Transverse colon (tissue), 4 donors: ENCODE results near the gene MRNIP. TPM values are rescaled to one million over a fixed set of nuclear protein-coding genes. Genes with fewer than 3 reads are reported as not detected.

Experiments used
- DNase-seq: peaks from one replicate; pipeline ENCODE4 v3.0.0-alpha.2; 2019
- H3K27ac ChIP-seq, 4 donors: fragments of 200-600 bp; sonication (generic); 2 replicates each; pipeline ENCODE4 v1.5.1; 2016 to 2018; ENCODE audit warnings: inconsistent platforms in 4 of 4
- H3K27me3 ChIP-seq: fragments of 200-600 bp; sonication (generic); 2 replicates; pipeline ENCODE4 v1.5.1; 2017; ENCODE audit warnings: inconsistent platforms
- H3K36me3 ChIP-seq, 4 donors: fragments of 200-600 bp; sonication (generic); 2 replicates each; pipeline ENCODE4 v1.5.1; 2017 to 2019; ENCODE audit warnings: inconsistent platforms in 4 of 4
- H3K4me1 ChIP-seq, 4 donors: fragments of 200-600 bp; sonication (generic); 2 replicates each; pipeline ENCODE4 v1.5.1; 2017 to 2020; ENCODE audit warnings: inconsistent platforms in 4 of 4
- H3K4me3 ChIP-seq, 4 donors: fragments of 200-600 bp; sonication (generic); 1 replicate in 1 of 4; 2 replicates in 3 of 4; pipeline versions ENCODE4 v1.5.1 to v1.6.1; 2017 to 2019; ENCODE audit warnings: inconsistent platforms in 4 of 4
- H3K9me3 ChIP-seq, 2 donors: fragments of 200-600 bp; sonication (generic); 2 replicates each; pipeline ENCODE4 v1.5.1; 2017 to 2019; ENCODE audit warnings: inconsistent platforms in 2 of 2
- EP300 ChIP-seq: sonication (generic); formaldehyde crosslinking; IDR thresholded peaks from one replicate; pipeline ENCODE4 v1.6.1; 2017; ENCODE audit warnings: antibody characterized with exemption, low read depth
- POLR2A ChIP-seq: fragments of 450-650 bp; IDR thresholded peaks from one replicate; pipeline ENCODE4 v1.6.1; 2016; ENCODE audit warnings: antibody characterized with exemption, mild to moderate bottlenecking, moderate library complexity
- POLR2AphosphoS5 ChIP-seq, 3 donors: sonication (generic); formaldehyde crosslinking; IDR thresholded peaks; one replicate each; pipeline ENCODE4 v1.6.1; 2016; ENCODE audit warnings: antibody characterized with exemption in 3 of 3
- WGBS, 2 donors: methylation state at CpG; one replicate each; pipeline ENCODE4 v1.1.5; 2018; ENCODE audit warnings: low coverage in 1 of 2; 5-methylcytosine and 5-hydroxymethylcytosine counted together
- in situ Hi-C, 4 donors: fragments of 200-750 bp; cut with MboI; loops; one replicate each; pipeline versions ENCODE4 v1.15.0 to v1.15.1; 2017; ENCODE audit warnings: low sequenced_read_pairs in 3 of 4, low pct_ligation_motif_present in 1 of 4, low pct_unique_long_range_greater_than_20kb in 1 of 4
- intact Hi-C: fragments of 100-400 bp; cut with DNase I; formaldehyde crosslinking; loops from one replicate; pipeline ENCODE4 v1.15.1; 2023; ENCODE audit warnings: low total_unique reads
- total RNA-seq, 4 donors: library from RNA; depleted of rRNA; stranded (reverse); fragments of >200 nt; gene quantifications; one replicate each; pipeline ENCODE4 v1.1.0, GENCODE V29; 2016
- TF ChIP-seq, protein P1 (sequence below), 5 experiments: fragments of 200-600 bp in 3 of 5; fragments of 450-650 bp in 2 of 5; sonication (generic) in 3 of 5; IDR thresholded peaks; 1 replicate in 2 of 5; 2 replicates in 3 of 5; pipeline ENCODE4 v1.5.1; 2016 to 2017; ENCODE audit warnings: antibody characterized with exemption in 5 of 5, inconsistent platforms in 3 of 5, mild to moderate bottlenecking in 2 of 5, moderate library complexity in 1 of 5

MRNIP gene
- total RNA-seq, 4 donors from 2014 or later: 24.7 to 124 (median 42.9) TPM

DNA sequence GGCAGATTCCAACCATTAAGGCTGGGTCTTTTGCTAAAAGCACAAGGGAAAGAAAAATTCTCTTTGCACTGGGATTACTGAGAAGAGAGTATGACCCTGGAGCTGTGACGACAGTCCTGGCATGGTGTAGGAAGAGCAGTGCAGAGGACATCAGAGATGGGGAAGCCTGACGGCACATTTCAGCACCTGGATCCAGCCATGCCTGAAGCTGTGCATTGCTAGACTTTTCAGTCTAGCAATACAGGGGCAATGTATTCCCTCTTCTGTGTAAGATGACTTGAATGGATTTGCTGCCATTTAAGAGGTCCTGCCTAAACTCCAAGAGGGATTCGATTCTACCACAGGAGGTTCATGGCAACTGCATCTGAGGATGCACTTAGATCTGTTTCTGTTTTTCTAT, 12.3 kb upstream of the MRNIP start:
- no peaks in the 10 kb centered on the region for H3K27me3 ChIP-seq
- no peak for TF ChIP-seq POLR2A
- no peaks in the 10 kb centered on the region for H3K9me3 ChIP-seq
- H3K27ac ChIP-seq: no peak overlapping the region
- peaks cover 0 to 2% (median 1%) of the 10 kb centered on the region in 4 donors for H3K4me1 ChIP-seq
- peaks cover 0 to 34% (median 6%) of the 10 kb centered on the region in 4 donors for H3K36me3 ChIP-seq
- intact Hi-C loops: no loop called here
- H3K4me3 ChIP-seq: no peak overlapping the region
- no peak for DNase-seq
- in situ Hi-C loops: no loop called here
- WGBS, 2 donors: 96 to 100% methylated on average over 1 to 3 of the region's 3 CpGs

DNA sequence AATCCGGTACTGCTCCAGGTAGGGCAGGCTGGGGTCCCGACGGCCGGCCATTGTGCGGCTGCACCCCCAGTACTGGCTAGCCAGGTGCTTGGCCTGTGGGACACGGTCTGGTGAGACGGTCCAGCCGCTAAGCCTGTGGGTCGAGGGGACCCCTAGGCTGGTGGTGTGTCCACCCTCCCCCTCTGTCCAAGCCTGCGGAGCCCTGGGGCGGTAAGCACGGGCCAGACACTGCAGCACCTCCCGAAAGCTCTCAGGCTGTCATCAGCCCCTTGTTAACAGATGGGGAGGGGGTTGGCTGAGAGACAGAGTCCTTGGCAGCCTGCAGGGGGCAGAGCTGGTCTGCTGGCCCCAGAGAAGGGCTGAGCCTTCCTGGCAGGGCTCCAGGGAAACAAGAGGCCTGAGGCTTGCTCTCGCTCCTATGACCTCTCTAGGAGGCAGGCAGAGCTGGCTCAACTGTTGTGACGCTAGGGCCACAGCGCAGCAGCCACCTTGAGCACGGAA, 11.8 kb upstream of the MRNIP start:
- Histone ChIP-seq H3K36me3 (peaks cover 0 to 31% (median 6%) of the 10 kb centered on the region in 4 donors), H3K9me3 (no peaks in the 10 kb centered on the region), H3K27me3 (no peaks in the 10 kb centered on the region), H3K4me3 (no peak overlapping the region), H3K4me1 (peaks cover 0 to 5% (median 2%) of the 10 kb centered on the region in 4 donors), H3K27ac (no peak overlapping the region)
- intact Hi-C loops (no loop called here), in situ Hi-C loops (no loop called here)
- WGBS, 2 donors: 92% methylated on average over 15 of the region's 17 CpGs; no CpG with 5 or more reads in 1 of the 2 donors
- TF ChIP-seq, protein P1, sequence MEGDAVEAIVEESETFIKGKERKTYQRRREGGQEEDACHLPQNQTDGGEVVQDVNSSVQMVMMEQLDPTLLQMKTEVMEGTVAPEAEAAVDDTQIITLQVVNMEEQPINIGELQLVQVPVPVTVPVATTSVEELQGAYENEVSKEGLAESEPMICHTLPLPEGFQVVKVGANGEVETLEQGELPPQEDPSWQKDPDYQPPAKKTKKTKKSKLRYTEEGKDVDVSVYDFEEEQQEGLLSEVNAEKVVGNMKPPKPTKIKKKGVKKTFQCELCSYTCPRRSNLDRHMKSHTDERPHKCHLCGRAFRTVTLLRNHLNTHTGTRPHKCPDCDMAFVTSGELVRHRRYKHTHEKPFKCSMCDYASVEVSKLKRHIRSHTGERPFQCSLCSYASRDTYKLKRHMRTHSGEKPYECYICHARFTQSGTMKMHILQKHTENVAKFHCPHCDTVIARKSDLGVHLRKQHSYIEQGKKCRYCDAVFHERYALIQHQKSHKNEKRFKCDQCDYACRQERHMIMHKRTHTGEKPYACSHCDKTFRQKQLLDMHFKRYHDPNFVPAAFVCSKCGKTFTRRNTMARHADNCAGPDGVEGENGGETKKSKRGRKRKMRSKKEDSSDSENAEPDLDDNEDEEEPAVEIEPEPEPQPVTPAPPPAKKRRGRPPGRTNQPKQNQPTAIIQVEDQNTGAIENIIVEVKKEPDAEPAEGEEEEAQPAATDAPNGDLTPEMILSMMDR (IDR thresholded peaks at IDR 0.05): peak in 2 of 5 experiments; percentile 28 to 34
- TF ChIP-seq POLR2AphosphoS5 (IDR thresholded peaks at IDR 0.05): no peak
- no peak for TF ChIP-seq POLR2A
- DNase-seq: no peak

DNA sequence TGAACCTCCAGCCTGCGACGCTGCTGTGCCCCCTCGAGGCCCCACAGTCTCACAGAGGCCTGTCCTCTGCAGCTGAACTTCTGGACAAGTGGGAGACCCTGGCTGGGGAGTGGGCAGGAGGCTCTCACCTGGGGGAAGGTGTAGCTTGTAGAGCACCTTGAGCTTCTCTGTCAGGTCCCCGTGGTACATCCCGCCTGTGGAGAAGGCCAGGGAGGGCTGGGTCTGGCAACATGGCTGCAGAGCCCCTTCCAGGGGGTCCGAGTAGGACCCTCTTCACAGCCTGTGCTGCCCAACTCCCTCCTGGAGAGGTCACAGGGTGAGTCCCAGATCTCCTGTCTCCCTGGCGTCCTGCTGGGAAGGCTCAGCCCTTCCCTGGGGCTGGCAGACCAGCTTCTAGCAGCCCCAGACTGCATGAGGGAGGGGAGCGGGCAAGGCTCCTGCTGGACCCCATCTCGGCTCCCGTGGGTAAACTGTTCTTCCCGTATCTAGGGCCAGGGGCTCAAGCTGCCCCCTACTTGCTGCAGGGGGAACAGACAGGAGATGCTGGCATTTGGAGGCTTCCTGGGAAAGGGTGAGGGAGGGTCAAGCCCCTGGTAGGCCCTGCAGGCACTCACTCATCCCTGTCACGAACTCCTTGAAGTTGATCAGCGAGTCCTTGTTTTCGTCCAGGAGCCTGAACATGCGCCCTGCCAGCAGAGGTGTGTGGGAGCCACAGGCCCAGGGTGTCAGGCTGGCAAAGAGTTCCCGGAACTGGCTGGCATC, 11.2 kb upstream of the MRNIP start:
- 91% methylated on average over 15 of the region's 16 CpGs; no CpG with 5 or more reads in 1 of the 2 donors for WGBS, 2 donors
- Histone ChIP-seq H3K27ac (no peak overlapping the region), H3K27me3 (no peaks in the 10 kb centered on the region), H3K4me1 (peaks cover 0 to 5% (median 2%) of the 10 kb centered on the region in 4 donors), H3K4me3 (no peak overlapping the region), H3K36me3 (peaks cover 0 to 31% (median 8%) of the 10 kb centered on the region in 4 donors), H3K9me3 (no peaks in the 10 kb centered on the region)
- no peak for DNase-seq
- intact Hi-C loops (no loop called here), in situ Hi-C loops (no loop called here)
- TF ChIP-seq, protein P1 (IDR thresholded peaks at IDR 0.05): no peak
- TF ChIP-seq EP300 (no peak), POLR2AphosphoS5 (IDR thresholded peaks at IDR 0.05) (no peak), POLR2A (no peak)

DNA sequence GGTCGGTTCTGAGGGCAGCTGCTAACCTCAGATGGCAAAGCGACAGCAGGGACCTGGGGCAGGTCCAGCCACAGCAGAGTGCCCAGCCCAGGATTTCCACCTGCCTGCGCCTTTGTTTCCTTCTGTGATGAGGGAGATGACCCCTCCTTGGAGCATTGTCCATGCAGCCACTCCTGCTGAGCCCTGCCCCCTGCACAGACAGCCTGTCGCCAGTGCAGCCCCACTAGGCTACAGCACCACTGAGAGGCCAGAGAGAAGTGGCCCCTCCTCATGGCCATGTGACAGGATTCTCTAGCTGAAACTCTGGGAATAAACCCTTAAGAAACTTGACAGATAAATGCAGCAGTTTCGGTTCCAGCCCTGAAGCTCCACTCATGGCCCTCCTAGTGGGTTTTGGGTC, 10.5 kb upstream of the MRNIP start:
- intact Hi-C loops (no loop called here), in situ Hi-C loops (no loop called here)
- peaks cover 0 to 5% (median 2%) of the 10 kb centered on the region in 4 donors for H3K4me1 ChIP-seq
- WGBS, 2 donors: 83% methylated on average over 5 of the region's 5 CpGs; no CpG with 5 or more reads in 1 of the 2 donors
- H3K36me3 ChIP-seq: peaks cover 0 to 31% (median 10%) of the 10 kb centered on the region in 4 donors
- H3K9me3 ChIP-seq: no peaks in the 10 kb centered on the region
- TF ChIP-seq, protein P1 (IDR thresholded peaks at IDR 0.05): no peak
- no peak overlapping the region for H3K27ac ChIP-seq
- H3K27me3 ChIP-seq: no peaks in the 10 kb centered on the region
- H3K4me3 ChIP-seq: no peak overlapping the region
- no peak for DNase-seq
